ENCODE results near the gene ZNF44. TPM values are rescaled to one million over a fixed set of nuclear protein-coding genes. Genes with fewer than 3 reads are reported as not detected.

ZNF44 gene
- 9.5 and 13.1 TPM in 2 replicates for total RNA-seq

GRCh38 chr19:12294249-12295158 lies at the start of gene ZNF44:
Gene ZNF44 (minus strand): TSS chr19:12294883. CDS start chr19:12294694, 189 bp downstream.

DNA sequence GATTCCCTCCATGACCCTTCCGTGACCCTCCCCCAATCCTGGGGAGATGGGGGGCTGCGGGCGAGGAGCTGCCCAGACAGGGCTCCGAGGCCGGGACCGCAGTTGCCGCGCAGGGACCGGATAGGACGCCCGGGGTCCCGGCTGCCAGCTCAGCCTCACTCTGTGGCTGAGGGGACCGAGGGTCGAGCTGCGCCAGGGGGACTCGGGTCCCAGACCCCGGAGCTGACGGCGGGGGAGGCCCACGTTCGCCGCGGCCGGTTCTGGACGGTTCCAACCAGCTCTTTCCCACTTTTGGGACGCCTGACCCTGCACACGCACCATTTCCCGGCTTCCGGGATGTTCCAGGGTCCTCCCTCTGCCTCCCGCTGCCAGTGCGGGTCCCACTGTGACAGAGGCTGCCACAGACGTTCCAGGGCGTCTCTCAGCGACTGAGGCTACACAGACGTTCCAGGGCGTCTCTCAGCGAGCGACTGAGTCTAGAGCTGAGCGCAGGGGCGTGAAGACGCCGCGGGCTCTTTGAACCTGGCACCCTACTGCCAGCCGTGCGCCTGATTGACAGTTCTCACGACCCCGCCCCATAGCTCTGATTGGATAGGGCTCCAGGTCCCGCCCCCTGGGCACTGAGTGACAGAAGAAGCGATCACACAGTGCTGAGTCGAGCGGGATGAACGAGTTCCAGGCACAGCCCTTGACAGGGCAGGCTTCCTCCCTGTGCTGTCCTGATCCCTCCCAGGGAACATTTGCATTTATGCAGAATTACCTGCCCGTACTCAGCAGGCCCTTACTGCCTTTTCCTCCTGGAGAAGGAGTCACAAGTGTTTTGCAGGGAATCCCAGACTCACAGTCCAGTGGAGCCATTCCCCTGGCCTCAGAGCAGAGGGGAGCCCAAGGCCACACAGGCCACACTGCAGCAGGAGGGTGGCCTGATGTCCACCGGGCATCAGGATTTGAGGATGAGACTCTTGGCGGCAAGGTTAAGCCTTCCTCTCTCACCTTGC lies 38.8 kb upstream of the ZNF44 start, which contains the start of gene ZNF563:
Gene ZNF563 (minus strand): TSS at position 472 of the 998 bp plus-strand sequence. CDS start 151 bp downstream, at position 321.

Other genes starting within 250 kb of the ZNF44 start
- gene ZNF878, start 241.9 kb downstream of the ZNF44 start, total RNA-seq, result 0.18 TPM in 1 of 2 replicates, not detected in the other
- 6.7 and 8.0 TPM in 2 replicates for gene ZNF844, start 230.2 kb downstream of the ZNF44 start, total RNA-seq
- 5.6 and 5.9 TPM in 2 replicates for gene ZNF20, start 154.5 kb downstream of the ZNF44 start, total RNA-seq
- 14.5 and 14.6 TPM in 2 replicates for gene ZNF625, start 138.1 kb downstream of the ZNF44 start, total RNA-seq
- 7.1 and 8.9 TPM in 2 replicates for gene ZNF136, start 131.8 kb downstream of the ZNF44 start, total RNA-seq
- gene ZNF563, start 38.8 kb upstream of the ZNF44 start, total RNA-seq, result 3.5 and 5.6 TPM in 2 replicates
- 3.3 and 3.9 TPM in 2 replicates for gene ZNF442, start 70.8 kb upstream of the ZNF44 start, total RNA-seq
- gene ZNF799, start 106.4 kb upstream of the ZNF44 start, total RNA-seq, result 2.9 and 3.3 TPM in 2 replicates
- 1.8 and 3.8 TPM in 2 replicates for gene ZNF443, start 146.1 kb upstream of the ZNF44 start, total RNA-seq
- gene ZNF709, start 189.9 kb upstream of the ZNF44 start, total RNA-seq, result 2.9 and 4.8 TPM in 2 replicates

Data from smooth muscle cell of the umbilical artery (primary cell).